HG03095 (cell line): ENCODE measurements around the gene DCPS.

ENCODE experiments used
- ATAC-seq: cut with Tn5 transposase; IDR thresholded peaks from one replicate; pipeline ENCODE4 v1.9.1; 2021; ENCODE audit warnings: moderate library complexity; ENCODE audit not compliant: unreplicated experiment

The DCPS gene

GRCh38 chr11:126327281-126328000 lies 23.6 kb downstream of the DCPS start:
- no peak for ATAC-seq

DNA sequence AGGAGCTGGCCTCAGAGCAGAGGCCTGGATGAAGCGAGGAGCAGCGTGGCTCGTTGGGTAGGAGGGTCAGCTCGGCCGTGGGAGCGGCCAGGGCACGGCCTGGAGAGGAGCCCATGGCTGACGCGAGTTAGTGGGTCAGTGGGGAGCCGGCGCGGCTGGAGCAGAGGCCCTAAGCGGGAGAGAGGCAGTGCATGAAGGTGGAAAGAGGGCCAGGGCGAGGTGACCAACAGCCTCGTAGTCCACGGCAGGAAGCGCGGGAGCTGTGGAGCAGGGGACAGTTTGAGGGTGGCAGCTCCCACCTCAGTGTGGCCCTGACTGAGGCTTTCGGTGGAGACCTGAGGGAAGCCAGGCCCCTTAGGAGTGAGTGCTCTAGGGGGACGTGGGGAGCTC lies 24.1 kb downstream of the DCPS start:
- no peak for ATAC-seq

GRCh38 chr11:126328444-126328843 lies 24.6 kb downstream of the DCPS start:
- no peak for ATAC-seq

GRCh38 chr11:126328938-126329643 lies 25.2 kb downstream of the DCPS start:
- no peak for ATAC-seq

DNA sequence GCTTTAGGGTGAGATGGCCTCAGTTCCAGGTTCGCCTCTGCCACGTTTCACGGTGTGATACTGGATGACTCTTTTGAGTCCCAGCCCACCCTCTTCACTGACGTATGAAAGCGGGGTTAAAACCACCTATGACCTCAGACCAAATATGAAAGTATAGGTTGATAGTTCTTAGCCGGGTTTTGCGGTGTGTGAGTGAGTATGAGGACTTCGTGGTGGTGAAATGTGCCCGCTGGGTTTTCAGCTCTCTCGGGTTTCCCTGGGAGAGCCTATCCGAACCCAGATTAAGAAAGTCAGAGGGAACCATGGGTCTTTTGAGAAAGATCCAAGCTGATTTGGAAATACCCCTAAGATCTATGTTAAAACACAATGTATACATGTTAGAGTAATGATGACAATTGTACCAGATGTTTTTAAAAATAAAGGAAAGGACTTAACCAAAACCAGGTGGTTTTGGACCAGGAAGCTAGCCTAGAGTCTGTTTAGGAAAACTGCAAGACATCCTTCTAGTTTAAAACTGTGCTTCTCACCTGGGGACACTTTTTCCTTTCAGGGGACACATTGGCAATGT lies 25.9 kb downstream of the DCPS start:
- ATAC-seq = no peak

GRCh38 chr11:126331286-126331685 lies 27.4 kb downstream of the DCPS start:
- ATAC-seq = no peak

DNA sequence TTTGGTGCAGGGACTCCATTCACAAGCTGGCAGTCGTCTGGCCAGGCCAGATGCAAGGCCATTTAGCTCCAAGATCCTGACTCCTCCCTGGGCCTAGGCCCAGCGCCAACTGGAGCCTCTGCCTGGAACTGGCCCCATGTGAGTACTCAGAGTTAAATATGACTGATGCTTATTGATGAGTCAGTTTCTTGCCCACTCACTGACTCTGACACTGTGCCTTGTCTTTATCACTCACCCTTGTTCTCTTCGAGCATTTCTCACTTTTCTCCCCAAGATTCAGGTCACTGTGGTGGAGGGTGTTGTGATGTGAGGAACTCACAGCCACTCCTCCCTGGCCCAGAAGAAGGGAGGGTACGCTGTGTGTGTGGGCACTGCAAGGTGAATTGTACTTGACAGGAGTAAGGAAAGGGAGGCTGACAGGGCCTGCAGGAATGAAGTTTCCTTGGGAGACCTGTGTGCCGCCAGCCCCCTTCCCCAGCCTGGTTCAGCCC lies 28.4 kb downstream of the DCPS start:
- ATAC-seq = no peak

- no peak for ATAC-seq
Observed at GRCh38 chr11:126333142-126333541, 29.3 kb downstream of the DCPS start.

DNA sequence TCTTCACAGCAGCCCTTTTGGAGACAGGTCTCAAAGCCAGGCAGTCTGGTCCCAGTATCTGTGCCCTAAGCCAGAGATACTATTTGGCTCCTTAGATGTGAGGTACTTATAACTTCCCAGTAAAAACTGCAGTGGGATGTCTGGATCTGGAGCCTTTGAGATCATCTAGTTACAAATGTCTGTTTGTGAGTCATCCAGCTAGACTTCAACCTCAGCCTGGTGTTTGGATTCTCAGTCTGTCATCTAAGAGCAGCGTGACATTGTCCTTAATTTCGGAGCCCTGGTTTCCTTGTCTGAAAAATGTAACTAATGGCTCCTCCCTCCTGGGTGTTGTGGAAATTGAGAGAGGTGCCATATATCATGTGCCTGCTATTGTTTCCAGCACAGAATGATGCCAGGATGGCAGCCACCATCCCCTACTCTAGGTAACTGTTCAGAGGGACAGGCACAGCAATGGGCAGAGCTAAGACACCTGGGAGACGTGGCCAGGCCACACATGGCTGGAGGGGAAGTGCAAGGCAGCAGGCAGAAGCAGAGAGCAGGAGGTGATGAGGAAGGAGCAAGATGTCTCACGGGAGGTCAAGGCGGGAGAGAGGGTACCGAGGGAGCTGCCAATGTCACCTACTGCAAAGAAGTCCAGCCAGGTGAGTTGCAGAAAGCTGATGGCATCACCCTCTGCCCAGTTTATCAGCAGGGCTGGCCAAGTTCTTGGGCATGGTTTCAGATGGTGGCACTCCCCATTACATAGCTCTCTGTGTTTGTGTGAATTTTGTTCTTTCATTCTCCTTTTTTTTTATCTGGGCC lies 31.0 kb downstream of the DCPS start:
- no peak for ATAC-seq

- no peak for ATAC-seq
Observed at GRCh38 chr11:126335463-126335760, 31.6 kb downstream of the DCPS start.

DNA sequence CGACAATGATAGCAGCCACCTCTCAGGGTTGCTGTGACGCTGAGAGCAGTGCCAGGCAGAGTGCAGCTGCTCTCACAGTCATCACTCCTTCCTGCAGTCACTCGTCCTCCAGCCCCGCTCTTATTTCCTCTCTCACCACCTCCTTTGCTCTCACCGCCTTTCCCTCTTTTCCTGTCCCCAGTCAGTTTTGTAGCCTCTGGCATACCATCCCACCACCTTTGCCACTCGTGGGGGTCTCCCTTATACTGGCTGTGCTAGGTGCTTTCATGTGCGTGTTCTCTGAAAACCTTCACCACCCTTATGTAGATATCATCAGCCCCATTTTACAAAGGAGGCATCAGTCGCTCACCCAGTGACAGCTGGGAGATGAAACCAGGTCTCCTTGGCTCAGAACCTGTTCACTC lies 32.3 kb downstream of the DCPS start:
- no peak for ATAC-seq

GRCh38 chr11:126336671-126337101 lies 32.8 kb downstream of the DCPS start:
- ATAC-seq = no peak

DNA sequence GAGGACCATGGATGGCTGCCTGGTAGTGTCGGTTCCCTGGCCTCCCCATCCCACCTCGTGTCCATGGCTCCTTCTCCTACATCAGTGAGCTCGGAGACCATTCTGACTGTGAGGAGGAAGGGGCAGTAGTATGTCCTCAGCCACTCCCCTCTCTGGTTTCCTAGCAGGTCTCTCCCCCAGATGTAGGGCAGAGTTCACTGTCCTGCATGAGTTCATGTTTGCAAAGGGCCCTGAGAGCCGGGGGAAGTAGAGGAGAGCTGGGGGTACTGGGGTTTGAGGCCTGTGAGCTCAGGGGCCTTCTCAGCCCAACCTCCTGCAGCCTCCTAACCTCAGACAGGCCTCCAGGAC lies 33.2 kb downstream of the DCPS start:
- ATAC-seq = no peak

GRCh38 chr11:126337474-126338241 lies 33.8 kb downstream of the DCPS start:
- no peak for ATAC-seq

DNA sequence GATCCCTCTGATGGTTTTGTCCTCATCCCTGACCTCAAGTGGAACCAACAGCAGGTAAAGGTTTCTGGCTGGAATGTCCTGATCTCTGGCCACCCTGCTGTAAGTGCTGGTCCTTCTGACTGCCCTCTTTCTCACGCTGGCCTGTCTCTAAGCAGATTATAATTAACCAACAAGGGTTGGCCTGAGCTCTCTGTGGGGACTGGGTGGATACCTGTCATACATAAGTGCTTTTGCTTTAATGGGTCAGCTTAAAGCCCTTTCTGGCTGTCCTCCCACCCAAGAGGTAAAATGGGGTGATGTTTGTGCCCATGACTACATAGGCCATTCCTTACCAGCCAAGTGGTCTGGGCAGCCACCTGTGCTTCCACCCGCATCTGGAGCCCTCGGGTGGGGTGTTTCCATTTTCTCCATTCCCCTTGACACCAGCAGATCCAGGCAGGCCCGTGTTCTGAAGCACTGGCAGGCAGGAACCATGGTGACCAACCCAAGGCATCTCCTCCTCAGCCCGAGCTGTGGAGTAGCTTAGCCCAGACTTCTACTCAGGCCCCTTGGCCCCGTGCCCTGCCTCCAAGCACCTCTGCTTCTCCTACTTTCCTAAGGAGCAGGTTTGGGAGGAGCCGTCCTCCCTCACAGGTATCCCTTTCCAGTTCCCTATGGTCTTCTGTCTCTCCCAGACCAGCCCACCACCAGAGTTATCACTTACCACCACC lies 34.6 kb downstream of the DCPS start:
- no peak for ATAC-seq

GRCh38 chr11:126339073-126339862 lies 35.4 kb downstream of the DCPS start:
- ATAC-seq = no peak

DNA sequence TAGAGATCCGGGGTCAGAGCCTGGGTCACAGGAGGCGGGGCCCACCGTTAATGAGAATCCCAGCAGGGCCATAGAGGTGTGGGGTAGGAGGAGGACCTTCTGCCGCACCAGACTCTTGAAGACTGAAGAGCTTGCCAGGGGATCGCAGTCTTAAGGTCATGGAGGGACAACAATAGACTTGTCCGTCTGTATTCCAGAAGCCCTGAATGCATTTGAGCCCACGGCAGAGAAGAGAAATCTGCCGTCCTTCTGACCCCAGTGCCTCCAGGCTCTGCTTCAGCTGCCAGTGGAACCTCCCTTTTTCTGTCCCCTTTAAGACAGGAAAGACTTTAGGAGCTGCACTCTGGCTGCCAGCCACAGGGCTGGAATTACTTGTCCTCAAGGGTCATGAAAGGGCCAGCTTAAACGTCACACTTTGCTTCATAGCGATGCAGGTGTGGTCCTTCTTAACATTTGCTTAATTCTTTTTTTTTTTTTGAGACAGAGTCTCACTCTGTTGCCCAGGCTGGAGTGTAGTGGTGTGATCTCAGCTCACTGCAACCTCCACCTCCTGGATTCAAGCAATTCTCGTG lies 36.1 kb downstream of the DCPS start:
- no peak for ATAC-seq

DNA sequence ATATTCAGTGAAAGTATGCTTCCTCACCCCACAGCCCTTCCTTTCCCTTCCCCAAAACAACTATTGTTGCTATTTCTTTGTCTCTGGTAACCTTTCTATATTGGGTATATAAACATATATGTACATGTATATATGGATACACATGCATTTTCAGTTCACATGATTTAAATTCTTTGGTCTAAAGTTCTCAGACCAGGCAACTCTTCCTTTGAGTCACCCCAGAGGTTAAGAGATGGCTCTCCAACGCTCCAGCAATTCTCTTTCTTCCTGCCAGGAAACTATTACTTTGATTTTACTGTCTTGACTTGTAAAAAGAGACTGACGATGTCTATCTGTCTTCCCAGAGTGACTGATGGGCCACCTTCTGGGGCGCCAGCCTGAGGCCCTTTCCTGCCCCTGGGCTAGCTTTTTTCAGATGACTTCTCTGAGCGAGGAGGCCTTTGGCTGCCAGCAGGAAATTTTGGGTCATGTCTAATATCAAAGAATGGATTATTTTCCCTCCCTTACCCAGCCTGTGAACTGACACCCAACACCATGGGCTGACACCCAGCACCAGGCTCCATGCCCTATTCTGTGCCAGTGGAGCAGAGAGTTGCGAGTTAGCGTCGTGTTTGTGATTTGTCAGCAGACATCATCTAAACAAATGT lies 37.2 kb downstream of the DCPS start:
- ATAC-seq = no peak

DNA sequence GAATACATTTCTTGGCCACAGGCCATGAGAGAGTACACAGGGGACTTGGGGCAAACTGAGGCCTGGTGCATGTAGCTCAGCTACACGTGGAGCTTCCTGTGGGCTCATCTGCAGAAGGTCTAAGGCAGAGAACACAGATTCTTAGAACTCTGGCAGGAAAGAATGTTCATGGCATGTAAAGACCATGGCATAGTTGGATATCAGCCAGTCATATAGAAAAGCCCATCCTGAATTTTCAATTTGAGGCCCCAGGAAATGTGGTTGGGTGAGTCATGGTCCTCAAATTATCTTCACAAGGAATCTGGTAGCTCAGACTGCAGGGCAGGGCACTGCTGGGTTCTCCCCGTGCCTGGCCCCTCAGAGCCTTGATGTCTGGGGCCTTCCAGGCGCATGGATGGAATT lies 37.9 kb downstream of the DCPS start:
- ATAC-seq = no peak
